Stimulated activated CD8-positive, alpha-beta memory T cell treated with anti-CD3 and anti-CD28 coated beads, Interleukin-15, amount 100 ng/mL, for 4 hours (primary cell): ENCODE data around the gene NCOA1.

Source experiments
- DNase-seq, 2 donors: peaks; one replicate each; pipeline ENCODE4 v3.0.0-alpha.2; 2020; ENCODE audit warnings: low read depth in 2 of 2

NCOA1 gene

DNA sequence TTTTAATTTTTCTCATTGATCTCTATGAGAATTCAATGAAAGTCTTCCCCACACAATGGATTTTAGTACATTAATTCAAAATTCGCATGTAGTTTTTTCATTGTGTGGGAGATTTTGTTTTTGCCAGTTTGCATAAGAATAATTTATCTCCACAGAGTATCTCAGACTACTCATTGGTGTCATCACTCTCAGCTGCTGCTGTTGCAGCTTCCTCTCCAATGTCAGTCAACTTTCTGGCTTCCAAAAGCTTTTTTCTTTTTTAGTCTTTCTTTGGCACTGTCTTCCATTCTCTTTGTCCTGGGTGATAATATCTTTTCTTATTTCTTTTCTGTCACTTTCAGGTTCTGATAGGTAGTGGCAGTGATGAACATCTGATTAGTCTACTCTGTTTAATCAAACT lies 251.7 kb downstream of the NCOA1 start:
- no peak for DNase-seq

DNA sequence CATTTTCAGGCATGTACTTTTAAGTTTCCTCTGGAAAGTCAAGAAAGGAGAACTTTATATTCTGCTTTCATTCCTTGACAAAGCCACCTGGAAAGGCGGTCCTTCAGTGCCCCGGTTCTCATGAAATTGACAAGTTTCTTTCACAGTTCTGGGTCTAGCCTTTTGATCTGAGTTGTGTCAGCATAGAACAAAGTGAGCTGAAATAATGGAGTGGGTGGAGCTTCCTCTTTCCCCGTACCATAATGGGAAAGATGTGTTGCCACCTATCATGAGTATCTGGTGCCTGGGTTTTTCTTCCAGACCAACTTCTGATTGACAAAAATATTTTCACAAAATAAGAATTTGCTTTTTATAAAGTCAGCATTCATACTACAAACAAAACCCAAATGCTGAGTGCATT lies 252.9 kb downstream of the NCOA1 start:
- no peak for DNase-seq

DNA sequence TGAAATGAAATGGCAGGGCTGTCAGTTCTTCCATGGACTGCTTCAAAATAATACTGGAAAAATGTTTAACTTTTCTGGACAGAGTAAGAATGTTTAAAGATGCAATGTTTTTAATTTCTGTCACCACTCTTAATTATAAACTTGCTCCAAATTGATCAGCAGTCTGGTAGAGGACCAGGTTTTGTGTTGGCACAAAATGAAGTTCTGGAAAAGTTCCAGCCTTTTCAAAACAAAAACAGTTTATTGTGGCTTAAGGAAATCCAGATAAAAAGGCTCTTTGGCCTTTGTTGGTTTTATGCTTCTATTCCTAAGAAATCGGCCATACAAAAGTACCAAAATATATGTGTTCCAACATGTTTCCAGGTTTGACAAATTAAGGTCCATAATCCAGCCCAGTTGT lies 253.3 kb downstream of the NCOA1 start:
- no peak for DNase-seq

DNA sequence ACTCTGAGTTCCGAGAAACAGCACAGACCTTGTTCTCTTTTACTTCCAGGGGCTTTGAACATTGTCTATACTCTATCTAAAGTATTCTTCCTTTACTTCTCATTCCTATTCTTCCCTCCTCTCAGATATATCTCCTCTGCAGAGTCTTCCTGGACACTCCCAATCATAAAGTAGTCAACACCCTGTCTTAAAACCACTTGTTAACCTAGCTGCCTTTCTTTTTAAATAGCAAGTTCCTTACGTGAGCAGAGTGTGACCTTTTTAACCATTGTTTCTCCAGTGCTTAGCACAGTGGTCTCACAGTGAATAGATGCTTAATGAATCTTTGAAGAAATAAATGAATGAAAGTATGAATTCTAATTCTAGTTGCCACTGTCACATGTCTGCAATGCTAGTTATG lies 254.8 kb downstream of the NCOA1 start:
- DNase-seq: no peak

DNA sequence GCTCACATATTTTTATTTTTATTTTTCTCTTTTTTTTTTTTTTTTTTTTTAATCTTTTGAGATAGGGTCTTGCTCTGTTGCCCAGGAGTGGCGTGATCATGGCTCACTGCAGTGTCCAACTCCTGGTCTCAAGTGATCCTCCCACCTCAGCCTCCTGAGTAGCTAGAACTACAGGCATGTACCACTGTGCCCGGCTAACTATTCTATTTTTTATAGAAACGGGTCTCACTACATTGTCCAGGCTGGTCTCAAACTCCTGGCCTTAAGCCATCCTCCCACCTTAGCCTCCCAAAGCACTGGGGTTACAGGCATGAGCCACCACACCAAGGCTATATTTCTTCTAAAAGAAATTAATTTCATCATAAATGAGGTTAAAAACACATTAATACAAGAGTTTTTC lies 256.2 kb downstream of the NCOA1 start:
- no peak for DNase-seq

DNA sequence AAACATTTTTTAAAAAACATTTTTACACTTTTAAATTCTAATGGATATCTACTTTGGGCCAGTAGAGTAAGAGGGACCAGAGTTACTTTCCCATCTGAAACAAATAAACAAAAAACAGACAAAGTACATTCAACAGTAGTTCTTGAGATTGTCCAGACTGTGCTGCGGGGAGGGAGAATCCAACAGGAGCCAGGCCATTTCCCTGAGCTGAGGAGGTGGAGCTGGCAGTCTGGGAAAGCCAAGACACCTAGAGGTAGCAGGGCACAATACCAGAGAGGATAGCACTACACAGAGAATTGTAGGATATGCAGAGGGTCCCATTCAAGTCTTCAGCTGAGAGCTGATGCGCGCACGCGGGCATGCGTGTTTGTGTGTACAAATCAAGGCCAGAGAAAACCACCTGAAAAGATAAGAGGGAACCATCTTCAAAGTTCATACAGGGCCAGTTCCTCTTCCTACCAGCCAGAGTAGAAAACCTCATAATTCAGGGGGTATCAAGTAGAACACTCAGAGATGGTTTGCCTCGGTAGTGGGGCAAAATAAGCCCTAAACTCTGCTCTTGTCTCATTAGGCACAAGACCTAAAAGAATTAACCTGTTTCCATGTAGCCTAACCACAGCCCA lies 258.1 kb downstream of the NCOA1 start:
- no peak for DNase-seq

DNA sequence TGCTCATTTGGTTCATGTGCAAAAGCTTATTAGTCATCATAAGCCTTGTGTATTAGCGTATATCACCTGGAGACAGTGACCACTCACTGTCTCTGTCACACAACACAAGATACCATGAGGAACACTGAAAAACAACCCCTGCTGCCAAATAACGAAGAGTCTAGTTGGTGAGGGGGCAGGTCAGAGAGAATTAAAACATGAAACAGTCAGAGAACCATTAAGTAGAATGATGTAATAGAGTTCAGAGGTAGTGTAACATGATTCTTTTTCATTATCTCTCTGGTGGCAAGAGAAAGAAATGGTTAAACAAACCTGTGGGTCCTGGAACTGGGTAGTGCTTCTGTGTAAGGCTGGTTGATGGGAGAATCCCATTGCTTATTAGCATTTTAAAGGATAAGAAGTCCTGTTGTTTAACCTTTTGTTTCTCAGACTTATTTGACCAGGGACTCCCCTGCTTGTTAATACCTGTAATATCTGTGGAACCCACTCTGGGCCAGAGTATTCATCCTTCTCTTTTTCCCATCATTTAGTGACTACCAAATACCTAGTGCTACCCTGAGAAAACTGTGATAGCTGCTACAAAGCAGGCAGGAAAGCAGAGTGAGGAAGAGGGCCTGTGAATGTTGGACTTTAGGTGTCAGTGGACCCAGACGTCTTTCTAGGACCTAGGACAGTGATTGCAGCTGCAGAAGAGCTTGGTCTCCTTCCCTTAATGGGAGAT lies 264.1 kb downstream of the NCOA1 start:
- DNase-seq: no peak

DNA sequence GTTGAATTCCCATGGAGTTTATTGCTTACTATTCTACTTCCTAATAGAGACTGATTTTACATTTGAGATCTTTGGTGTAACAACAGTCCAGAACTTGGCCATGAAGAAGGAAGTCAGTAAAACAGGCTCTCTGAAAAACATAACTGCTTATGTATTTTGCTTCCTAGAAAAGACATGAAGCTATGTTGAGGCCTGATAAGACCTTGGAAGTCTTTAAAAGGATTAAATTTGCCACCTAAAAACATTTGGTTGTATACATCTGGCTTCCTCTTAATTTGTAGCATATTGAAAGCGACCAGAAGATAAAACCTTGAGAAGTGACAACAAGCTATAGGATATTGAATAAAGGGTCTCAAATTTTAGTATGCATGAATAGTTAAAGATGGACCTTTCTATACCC lies 265.7 kb downstream of the NCOA1 start:
- DNase-seq: no peak

DNA sequence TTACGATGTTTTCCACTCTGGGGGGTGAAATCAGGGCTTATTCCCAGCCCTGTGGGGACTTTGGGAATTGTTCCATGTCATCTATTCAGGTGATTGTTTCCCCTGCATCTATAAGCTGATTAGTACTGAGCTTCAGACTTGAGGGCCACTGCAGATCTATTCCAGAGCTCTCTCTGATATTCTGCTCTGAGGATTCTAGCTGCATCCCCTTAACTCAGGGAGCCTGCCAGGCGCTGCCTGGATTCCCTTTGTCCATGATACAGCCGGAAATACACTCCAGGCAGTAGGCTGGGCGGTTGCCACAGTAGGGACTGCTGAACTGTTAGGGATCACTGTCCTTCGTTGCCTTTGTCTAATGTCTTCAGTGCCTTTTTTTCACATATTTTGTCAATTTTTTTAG lies 270.8 kb downstream of the NCOA1 start:
- no peak for DNase-seq

DNA sequence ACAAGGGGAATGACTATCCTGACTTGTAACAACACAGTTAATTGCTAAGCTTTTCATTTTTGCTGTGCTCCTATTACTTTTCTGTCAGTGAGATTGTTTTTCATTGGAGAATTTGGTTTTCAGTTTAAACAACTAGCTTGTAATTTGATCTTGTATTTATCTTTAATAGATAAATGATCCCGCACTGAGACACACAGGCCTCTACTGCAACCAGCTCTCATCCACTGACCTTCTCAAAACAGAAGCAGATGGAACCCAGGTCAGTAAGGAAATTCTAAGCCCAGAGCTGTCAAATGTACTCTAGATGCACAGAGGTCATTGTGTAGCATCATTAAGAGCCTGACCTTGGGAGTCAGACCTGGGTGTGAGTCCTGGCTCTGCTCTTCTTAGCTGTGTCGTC lies 271.5 kb downstream of the NCOA1 start:
- no peak for DNase-seq

DNA sequence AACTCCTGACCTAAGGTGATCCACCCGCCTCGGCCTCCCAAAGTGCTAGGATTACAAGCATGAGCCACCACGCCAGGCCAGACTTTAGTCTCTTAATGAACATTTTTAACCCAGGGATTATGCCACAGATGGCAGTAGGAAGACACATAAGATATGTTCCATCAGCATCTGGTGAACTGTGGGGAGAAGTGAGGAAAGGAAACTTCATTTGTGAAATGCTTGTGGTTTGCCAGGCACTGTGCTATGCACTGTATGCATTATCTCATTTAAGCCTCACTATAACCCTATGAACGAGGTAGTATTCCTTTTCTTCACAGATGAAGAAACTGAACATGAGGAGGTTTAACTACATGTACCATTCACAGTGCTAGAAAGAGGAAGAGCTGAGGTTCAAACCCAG lies 272.8 kb downstream of the NCOA1 start:
- DNase-seq: no peak

DNA sequence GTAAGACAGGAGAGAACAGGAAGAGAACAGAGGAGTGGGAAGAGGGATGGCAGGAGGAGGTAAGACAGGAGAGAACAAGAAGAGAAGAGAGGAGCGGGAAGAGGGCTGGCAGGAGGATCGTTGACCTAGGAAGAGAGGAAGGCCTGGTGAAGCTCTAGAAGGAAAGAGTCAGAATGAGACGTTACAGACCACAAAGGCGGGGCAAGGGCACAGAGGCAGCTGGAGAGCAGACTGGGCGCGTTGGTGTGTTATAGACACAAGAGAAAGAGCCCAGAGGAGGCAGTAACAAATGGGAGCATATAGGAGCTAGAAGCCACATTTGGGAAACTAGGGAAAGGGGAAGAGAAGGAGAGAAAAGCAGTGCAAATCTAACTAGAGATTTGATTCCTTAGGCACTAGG lies 275.6 kb downstream of the NCOA1 start:
- no peak for DNase-seq

DNA sequence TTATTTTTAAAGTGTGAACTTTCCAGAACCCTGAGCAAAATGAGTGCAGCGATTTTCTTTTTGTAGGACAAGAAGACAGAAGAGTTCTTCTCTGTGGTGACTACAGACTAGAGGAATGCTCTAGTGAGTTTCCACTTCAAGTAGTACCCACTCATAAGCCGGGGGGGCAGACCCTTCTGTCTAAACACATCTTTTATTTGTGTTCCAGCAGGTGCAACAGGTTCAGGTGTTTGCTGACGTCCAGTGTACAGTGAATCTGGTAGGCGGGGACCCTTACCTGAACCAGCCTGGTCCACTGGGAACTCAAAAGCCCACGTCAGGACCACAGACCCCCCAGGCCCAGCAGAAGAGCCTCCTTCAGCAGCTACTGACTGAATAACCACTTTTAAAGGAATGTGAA lies 277.0 kb downstream of the NCOA1 start:
- no peak for DNase-seq

DNA sequence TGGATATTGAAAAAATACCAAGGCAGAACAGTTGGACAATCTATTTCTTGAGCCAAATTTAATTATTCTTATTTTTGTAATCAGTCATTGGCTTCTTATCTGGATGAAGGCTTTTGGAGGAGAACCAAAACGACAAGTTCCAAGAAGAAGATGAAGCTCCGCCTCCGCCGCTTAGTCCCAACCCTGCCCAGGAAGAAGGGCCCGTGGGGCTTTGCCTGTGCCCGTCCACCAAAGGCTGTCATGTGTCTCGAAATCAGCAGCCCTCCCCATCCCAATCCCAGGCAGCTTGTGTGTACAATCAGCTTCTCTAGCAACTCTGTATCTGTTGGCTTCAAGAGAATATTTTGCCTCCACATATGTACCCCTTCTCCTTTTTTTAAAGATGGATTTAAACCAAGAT lies 277.5 kb downstream of the NCOA1 start:
- DNase-seq: no peak

DNA sequence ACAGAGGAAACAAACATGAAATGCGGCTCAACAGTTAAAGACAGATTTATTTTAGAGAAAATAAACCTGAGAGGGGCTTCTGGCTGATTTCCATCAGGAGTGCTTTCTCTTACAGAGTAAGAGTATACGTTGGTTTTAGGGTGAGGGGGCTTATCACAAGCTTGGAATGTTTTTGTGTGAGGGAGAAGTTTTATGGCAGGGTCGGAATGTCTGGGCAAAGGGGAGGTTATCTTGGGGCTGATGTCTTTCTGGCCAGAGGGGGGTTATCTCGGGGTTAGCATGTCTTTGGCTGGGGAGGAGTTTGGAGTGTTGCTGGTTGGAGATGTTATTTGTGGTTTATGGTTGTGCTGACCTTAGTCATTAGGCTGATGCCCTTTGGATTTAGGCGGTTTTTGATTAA lies 280.0 kb downstream of the NCOA1 start:
- DNase-seq: no peak

DNA sequence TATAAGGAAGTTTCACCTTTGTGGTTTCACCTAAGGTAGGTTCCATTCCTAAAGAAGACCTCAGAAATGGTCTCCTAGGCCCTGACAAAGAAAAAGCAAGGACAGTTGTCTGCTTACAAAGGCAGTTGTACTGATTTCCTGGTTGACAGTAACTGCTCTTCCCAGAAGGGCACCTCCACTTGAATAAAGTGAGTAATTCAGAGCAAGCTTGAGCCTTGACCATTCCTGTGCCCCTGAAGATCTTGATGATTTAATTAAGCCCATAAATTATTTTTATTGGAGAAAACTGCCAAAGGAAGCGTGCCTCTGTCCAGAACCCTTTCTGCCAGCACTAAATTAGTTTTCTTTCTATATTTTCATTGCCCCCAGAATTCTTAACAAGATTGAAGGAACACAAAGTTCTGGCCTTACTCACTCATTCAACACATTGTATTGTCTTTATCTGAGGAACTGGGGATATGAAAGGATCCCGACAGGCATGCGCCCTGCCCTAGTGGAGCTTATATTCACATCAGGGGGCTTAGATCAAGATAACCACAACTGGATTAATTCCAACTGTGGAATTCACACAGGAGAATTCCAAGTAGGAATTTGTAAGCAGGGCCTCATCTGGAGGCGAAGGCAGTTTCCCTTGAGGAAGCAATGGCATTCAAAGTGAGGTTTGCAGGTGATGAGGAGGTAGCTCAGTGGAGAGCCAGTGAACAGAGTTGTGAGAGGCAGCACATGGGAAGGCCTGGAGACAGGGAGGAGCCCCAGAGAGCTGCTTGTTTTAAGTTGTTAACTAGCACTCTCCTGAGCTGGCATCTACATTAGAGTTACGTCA lies 280.9 kb downstream of the NCOA1 start:
- no peak for DNase-seq

DNA sequence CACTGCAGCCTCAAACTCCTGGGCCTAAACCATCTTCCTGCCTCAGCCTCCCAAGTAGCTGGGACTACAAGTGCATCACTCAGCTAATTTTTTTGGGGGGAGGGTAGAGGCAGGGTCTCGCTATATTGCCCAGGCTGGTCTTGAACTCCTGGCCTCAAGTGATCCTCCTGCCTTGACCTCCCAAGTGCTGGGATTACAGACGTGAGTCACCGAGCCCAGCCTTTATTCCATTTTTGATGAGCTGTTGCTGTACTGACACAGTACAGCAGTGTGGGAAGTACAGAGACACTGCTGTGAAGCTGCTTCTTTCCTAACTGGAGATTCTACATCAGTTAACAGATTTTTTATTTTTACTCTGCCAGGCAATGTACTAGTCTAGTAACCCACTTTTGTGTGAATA lies 283.3 kb downstream of the NCOA1 start:
- no peak for DNase-seq

DNA sequence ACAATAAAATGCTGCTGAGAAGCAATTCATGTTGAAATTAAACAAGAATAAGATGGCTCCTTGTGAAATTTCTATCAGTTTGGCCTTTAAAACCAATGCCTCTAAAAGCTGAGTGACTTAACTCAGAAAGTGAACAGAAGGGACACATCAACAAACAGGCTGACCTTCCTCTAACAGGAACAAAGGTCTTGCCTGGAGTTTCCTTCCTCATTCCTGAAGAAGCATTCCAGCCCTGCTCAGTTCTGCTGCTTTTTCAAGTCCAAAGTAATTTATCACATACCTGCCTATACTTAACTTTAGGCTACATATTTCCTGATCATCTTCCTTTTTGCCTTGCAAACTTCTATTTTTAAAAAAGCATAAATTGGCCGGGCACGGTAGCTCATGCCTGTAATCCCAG lies 288.1 kb downstream of the NCOA1 start:
- no peak for DNase-seq

DNA sequence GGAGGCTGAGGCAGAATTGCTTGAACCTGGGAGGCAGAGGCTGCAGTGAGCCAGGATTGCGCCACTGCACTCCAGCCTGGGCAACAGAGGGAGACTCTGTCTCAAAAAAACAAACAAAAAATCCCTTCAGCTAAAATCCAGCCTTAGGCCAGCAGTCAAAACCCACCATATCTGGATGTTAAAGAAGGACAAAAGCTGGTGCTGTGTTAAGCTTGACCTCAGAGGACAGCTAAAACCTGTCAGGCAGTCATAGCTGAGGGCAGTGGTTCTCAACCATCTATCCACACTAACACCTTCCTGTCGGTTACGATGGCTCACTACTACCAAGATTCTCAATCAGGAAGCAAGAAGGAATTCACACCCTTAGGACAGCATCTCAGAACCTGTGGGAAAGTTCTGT lies 292.6 kb downstream of the NCOA1 start:
- DNase-seq: no peak

DNA sequence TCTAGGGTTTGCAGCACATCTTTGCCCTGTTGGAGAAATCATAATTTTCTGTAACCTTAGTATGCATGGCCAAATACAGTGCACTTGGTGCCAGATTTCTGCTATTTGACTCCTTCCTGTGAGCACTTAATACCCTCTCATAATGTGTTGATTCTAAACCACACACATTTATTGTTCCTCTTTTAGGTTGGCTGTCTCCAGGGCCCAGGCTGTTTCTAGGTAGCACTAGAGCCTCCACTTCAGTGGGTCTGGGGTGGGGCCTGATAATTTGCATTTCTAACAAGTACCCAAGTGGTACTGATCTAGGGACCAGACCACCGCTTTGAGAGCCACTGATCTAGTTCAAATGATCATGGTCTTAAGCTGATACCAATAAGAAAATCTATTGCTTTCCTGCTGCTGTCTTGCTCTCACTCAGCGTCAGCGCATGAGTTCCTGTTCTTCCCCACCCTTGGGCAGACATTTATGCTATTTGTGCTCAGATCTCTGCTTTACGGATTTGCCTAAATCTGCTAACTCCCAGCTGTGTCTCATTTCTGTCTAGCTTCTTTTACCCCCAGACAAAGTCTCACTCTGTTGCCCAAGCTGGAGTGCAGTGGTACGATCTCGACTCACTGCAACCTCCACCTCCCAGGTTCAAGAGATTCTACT lies 294.7 kb downstream of the NCOA1 start:
- DNase-seq: no peak

DNA sequence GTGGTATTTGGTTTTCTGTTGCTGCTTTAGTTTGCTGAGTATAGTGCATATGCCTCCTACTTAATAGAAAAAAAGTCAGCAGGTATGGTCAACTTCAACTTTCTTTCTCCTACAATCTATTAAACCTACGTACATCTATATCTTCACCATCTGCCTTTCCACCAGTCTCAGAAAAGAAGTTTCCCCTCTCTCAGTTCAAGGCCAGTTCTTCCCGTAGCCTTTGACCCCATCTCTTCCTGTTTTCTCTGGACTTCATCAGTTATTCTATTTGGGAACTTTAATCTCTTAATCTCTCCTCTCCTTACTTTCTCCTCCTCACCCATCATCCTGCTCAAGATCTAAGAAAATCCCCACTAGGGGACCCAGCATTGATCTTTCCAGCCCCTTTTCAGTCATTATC lies 296.5 kb downstream of the NCOA1 start:
- no peak for DNase-seq

DNA sequence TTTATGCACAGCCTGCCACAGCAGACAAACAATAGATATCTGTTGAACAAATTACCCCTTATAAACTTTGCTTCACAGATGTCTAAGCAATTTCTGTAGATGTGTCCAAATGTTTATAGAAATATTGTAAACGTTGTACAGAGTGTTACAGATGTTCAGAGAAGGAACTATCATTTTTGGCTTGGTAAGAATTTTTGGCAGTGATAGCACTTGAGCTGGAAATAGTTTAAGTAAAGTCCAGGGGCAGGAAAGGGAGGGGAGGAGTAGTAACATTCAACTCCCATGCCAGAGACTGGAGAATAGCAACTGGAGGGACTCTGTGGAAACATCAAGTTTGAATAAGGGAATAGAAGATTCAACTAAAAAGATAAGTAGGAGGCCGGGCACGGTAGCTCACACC lies 297.8 kb downstream of the NCOA1 start:
- no peak for DNase-seq

DNA sequence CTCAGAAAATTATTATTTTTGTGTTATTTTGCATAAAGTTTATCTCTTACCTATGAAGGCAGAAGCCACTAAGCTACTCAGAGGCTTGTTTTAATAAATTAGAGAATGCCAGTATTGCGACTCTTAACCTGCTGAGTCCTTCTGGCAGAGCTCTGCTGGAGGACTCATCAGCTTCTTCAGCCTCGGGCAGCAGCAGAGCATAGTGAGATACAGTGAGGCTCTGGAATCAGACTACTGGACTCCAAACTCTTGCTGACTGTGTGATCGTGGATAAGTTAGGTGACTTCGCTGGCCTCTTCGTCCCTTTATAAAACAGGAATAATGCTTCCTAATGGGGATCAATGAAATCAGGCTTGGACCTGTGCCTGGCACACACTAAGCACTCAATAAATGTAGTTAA lies 300.4 kb downstream of the NCOA1 start:
- no peak for DNase-seq
